HT-29 (cell line): Measurements from ENCODE around the gene TAB2. TPM values are rescaled to one million over a fixed set of nuclear protein-coding genes. Genes with fewer than 3 reads are reported as not detected.
"Not testable (repeated sequence)": the region's sequence is repeated elsewhere in the genome, so short reads cannot be mapped to it uniquely, and the experiment has no call there.

Source experiments
- DNase-seq: peaks from one replicate; pipeline ENCODE4 v3.0.0-alpha.2; 2015; ENCODE audit warnings: low spot score
- total RNA-seq: library from RNA; depleted of rRNA; stranded (reverse); fragments of >200 nt; shearing (Covaris generic); gene quantifications from 2 replicates; pipeline ENCODE4 v1.2.3, GENCODE V29; 2014

Gene TAB2
- total RNA-seq, 1 experiment from 2014 or later, result 11.7 TPM

DNA sequence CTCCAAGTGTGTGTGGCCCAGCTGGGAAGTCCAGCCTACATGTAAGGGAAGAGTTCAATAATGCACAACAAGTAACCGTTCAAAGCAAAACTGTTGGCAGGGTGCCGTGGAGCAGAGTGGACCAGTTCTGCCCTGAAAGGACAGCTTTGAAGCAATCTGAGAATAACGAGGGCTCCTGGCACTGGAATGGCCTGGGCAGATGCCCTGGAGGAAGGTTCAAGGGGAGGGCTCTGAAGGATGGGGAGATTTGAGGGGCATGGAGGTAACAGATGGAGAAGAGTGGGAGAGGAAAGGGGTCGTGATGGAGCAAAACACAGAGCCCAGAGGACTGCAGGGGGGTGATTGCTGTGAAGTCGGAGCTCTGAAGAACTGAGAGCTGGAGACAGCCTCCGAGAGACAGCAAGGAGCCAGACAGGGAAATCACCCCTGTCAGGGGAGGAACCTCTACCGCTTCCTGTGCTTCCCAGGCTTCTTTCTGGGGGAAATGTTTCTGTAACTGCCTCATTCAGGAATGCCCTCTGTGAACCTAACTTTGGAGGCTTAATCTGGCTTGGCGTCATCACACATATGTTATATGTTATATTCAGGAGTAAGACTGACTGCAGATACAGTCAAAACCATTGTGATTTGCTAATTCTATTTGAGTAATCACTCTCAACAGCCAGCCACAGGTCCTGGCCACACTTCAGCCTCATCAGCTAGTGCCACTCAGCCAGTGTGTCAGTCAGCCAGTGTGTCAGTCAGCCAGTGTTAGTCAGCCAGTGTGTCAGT is 126.1 kb downstream of the TAB2 start:
- no peak for DNase-seq

DNA sequence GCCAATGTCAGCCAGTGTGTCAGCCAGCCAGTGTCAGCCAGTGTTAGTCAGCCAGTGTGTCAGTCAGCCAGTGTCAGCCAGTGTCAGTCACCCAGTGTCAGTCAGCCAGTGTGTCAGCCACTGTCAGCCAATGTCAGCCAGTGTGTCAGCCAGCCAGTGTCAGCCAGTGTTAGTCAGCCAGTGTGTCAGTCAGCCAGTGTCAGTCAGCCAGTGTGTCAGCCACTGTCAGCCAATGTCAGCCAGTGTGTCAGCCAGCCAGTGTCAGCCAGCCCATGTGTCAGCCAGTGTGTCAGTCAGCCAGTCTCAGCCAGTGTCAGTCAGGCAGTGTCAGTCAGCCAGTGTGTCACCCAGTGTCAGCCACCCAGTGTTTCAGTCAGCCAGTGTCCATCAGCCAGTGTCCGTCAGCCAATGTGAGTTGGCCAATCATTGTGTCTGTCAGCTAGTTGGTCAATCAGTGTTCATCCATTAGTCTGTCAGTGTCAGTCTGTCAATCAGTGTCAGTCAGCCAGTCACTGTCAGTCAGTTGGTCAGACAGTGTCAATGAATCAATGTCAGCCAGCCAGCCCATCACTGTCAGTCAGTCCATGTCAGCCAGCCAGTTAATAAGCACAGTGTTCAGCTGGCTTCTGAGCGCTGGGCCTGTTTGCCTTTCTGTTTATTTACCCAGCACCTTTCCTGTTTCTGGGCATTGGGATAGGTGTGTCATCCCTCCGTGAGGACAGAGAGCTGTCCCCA is 127.0 kb downstream of the TAB2 start:
- not testable (repeated sequence) for DNase-seq

DNA sequence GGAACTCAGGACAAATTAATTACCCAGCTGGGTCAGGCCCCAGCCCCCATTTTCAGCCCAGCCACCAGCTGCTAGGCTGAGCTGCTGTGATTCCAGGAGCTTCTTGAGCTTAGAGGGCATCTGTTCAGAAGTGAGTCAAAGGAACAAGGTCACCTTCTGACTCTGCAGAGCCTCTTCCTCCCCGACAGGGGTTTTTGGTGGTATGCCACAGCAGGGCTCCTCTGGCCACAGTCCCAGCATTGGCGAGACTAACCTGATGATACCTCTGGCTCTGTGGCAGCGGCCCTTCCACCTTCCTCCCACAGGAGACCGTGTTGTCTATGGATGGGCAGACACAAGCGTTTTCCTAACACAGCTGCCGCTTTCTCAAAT is 127.6 kb downstream of the TAB2 start:
- no peak for DNase-seq

DNA sequence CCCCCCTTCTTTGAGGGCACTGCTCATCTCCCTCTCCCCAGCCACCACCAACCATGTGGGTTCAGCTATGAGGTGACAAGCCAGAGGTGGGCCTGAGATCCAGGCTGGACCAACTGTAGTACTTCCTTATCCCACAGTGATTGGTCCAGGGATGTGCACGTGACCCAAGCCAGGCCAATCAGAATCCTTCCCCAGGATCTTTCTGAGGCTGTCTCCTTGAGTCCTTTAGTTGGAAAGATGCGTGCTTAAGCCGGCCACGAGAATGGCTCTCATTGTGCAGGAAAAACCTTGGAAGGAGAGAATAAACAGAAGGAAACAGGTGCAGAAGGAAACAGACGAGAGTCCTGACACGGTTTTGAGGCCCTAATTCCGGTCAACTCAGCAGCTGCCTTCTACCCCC is 128.1 kb downstream of the TAB2 start:
- no peak for DNase-seq

DNA sequence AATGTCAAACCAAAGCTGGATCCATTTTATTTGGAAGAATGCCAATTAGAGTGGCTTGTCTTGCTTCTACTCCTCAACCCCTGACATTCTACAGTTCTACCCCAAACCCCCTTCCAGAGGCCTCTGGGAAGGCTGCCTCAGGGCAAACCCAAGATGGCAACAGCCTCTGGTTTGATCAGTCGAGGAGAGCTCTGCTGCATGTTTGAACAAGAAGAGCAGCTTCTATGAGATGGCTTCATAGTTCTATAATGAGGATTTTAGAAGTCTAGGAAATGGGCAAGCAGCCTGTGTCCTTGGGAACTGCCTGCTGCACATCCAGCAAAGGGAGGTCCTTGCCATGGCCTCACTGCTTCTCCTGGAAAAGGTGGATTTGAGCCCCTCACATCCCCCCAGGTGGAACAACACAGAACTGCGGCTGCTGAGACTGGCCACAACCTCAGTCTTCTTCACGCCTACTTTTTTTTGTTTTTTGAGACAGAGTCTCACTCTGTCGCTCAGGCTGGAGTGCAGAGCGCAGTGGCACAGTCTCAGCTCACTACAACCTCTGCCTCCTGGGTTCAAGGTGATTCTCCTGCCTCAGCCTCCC is 129.4 kb downstream of the TAB2 start:
- DNase-seq, result no peak

DNA sequence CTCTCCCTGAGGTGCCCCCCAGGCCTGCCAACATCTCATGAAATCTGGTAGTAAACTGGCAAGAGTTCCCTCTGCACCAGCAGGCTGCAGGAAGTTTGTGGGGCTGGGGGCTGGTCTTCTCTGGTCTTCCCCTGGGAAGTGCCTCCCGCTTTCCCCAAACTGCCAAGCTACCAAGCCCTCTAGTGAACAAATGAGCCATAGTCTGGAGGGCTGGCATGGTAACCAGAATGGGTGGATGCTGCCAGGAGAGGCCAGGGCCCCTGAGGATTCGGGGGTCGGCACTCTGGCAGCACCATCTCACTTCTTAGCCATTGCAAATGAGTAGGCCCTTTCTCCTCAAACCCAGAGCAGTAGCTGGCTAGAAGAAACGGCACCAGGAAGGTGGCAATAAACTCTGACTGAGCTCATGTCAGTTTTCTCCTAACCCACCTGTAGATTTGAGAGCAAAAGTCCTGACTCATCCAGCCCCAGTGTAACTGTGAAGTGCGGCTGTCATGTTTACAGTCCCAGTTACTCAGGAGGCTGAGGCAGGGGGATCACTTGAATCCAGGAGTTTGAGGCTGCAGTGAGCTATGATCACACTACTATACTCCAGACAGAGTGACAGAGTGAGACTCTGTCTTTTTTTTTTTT is 131.4 kb downstream of the TAB2 start:
- DNase-seq, result no peak

DNA sequence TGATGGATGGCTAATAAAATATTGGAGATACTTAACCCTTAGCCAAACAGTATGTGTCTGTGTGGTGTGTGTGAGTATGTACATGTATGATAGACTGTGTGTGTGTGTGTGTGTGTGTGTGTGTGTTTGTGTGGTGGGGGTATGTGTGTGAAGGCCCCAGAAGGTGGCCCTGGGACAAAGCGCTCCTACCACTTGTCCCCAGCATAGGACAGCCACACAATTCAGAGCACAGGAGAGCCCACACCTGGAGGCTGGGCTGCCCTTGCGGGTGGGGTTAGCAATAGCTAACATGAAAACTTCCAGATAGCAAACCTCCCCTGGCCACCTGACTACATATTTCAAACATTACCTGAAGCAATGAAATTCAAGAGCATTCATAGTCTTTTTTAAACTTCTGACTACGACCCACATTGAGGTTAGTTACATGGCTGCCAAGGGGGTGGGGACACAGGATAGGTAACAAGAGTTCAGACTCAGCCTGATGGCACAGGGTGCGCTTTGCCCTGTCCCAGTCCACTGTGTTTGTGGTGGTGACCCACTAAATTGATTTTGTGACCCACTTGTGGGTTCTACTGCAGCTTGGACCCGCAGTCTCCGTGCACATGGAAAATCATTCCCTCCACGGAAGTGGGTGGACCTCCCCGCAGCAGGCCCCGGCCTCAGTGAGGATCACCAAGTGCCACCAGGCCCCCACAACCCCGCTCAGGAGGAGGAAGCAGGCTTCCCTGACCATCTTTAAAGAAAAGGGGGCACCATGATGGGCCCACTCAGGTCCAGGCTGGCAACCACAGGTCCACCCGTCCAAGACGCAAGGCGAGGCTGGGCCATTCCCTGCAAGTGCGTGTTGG is 132.5 kb downstream of the TAB2 start:
- DNase-seq, result no peak

DNA sequence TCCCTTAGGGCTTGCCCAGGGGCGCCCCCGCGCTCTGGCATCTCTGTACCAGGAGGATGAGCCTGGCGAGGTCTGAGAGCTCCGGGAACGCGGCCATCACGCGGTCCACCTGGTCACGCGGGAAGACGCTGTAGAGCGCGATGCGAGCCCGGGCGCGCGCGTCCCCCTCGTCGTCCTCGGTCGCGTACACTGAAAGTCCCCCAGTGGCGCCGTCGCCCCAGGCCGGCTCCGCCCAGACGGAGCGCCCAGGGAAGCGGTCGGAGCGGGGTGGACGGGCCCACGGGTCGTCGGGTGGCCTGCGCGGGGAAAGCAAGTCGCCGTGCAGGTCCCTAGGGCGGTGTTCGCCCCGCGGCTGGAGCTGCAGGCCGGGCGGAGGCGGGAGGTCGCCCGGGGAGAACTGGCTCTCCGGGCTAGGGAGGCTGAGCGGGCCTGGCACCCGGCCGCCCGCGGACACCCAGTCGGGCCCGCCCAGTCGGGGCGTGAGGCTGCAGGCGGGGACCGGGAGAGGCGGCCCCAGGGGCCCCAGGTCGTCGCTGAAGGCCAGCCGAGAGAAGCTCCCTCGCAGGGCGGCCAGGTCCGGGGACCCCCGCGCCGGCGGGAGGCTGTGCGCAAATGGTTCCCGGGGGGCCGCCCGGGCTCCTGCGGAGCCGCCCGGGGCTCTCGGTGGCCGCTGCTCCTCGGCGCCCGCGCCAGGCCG is 133.3 kb downstream of the TAB2 start:
- DNase-seq, result no peak

DNA sequence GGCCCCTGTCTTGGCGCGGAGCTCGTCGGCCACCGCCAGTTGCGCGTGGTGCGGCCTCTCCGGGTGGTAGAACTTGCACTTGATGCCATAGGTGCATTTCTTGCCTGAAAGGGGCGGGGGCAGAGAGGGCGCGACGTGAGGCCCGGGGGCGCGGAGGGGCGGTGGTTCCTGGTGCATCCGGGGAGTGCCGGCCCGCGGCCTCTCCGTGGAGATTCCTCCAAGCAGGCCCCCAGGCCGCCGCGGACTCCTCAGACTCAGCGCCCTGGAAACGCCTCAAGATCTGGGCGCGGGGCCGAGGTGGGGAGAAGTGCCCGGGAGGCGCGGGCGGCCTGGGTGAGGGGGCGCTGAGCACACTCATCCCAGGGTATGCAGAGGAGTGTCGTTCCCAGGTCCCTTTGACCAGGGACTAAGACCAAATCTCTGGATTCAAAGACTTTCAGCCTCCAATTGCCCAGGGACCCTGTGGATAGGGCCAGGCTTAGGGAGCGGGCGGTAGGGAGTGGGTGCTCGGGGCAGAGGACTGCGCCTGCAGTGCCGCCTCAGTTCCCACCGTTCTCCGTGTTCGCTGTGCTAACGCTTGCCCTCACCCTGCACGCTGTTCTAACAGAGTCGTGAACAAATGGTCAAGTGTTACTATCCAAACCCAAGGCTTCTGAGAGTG is 134.0 kb downstream of the TAB2 start:
- DNase-seq, result no peak

DNA sequence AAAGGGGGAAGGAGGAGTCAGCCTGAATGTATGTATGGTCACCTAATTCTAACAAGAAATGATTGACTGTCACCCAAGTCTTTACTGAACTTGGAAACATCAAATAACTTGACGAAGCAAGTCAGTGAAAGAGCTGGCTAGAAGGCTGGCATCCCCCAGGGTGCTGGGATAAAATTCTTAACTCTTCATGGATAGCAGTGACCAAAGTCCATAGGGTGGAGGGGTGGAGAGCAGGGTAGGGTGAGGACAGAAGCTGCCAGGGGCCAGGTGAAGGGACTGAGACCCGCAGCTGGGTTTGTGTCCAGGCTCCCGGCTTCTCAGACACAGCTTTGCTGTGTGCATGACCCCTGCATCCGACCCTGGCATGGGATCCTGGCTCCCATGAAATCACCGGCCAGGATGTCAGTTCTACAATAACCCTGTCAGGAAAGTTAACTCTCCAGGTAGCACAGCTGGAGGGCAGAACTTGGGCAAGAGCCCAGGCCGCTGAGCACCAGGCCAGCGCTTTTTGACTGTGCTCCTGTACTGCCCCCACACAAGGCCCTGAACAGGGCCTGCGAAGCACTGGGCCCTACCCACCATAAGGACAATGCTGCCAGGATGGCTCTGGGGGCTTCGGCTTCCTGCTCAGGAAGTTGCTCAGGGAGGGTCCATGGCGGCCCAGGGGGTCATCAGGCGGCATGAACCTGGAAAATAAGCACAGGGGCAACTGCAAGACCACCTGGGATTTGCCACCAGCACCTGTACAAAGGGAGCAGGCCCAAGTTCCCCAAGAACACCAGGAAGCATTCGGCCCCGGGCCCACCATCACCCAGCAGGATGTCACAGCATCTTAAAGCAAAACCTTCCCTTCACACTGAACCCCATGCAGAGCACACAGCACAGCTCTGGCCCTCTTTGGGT is 134.8 kb downstream of the TAB2 start:
- no peak for DNase-seq

DNA sequence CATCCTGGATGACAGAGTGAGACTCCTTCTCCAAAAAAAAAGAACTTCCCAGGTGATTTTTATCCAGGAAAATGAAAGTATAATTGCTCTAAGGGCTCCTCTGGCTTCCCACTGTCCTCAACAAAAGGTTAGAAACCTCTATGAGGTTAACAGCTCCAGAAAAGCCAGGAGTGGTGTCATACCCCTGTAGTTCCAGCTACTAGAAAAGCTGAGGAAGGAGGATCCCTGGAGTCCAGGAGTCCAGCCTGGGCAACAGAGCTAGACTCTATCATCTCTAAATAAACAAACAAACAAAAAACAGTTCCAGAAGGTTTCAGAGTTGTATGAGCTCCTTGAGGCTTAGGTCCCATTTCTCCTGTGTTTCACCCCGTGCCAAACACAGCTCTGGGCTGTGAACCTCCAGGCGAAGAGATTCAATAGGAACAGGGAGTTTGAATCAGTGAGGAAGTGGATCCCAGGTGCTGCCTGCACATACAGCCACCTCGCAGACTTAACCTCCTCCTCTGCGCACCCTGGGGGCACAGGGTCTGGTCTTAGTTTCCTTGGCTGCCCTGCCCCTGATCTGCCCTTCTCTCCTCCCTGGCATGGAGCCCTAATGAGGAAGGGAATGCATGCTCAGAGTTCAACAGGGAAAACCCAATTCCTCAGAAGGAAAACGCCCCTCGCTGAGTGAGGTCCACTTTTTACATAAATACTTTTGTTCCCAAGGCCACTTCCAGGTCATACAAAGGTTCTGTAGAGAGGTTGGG is 136.3 kb downstream of the TAB2 start:
- DNase-seq, result no peak

DNA sequence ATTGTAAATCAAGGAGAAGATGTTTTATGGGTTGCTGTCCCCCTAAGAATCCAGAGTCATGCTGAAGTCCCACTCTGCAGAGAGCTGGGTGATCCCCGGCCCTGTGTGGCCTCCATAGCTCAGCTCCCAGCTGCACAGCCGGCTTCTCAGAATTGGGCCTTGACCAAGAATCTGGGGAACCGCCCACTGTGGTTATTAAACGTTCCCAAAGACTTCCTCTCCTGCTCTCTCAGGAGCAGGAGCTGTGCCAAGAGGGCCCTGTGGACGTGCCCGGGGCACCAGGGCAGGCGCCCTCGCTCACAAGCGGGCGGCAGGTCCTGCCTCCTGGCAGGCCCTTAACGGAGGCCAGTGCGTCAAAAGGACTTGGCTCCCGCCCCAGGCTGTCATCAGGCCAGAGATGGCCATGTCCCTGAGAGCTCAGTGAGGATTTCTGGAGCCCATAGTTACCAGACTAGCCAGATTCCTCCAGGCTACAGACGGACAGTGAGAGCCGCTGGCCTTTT is 136.9 kb downstream of the TAB2 start:
- peak; percentile 40 for DNase-seq

DNA sequence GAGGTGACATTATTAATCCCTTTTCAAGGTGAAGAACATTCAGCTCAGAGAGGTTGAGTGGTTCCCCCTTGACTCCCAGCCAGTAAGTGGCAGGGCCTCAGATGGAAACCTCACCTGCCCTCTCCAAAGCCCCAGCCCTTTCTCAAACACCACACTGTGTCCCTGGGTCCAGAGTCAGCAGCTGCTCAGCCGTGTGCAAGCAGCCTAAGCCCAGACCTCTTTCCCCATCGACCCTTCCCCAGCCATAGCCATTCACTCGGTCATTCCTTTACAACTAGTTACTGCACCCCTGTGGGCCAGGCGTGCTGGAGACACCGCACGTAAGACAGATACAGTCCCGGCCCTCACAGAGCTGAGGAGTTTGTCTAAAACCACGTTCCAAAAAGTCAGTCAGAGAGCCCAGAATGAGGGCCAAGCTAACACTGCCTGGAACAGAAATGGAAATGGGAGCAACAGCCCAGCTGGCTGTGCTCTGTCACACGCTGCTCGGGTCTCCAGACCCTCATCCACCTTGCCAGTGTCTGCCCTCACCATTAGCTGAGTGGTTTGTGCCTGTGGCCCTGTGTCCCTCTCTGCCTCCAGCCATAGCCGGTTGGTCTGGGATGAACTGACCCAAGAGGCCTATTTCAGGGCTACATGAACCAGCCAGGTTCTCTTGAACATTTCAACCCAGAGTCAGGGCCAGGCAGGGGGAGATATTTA is 137.7 kb downstream of the TAB2 start:
- DNase-seq, result no peak

DNA sequence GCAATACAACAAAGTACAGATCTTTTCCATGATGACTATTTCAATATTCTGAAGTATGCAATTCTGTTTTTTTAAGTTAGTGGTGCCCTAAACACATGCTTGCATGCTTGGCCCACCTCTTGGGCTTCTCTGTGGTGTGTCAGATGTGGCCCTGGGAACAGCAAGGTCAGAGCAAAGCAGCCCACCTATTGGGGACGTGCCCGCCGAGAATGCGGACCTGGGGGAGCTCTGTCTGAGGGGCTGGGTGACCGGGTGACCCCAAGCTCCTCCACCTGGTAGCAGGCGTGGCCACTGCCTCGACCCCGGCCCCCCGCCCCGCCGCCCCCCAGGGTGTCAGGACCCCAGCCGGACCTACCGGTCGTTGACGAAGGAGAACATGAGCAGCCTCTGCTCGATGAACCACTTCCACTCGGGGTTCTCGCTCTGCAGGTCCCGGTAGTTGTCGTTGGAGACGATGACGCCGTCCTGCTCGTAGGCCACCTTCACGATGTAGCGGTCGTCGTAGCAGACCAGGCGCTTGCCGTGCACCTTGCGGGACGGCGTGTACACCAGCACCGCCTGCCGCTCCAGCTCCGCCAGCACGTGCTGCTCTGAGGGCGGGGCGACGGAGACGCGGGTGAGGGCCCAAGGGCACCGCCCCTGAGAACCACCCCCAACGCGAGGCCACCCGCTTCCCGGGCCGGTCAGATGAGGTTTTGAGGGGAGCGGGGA is 139.0 kb downstream of the TAB2 start:
- no peak for DNase-seq

DNA sequence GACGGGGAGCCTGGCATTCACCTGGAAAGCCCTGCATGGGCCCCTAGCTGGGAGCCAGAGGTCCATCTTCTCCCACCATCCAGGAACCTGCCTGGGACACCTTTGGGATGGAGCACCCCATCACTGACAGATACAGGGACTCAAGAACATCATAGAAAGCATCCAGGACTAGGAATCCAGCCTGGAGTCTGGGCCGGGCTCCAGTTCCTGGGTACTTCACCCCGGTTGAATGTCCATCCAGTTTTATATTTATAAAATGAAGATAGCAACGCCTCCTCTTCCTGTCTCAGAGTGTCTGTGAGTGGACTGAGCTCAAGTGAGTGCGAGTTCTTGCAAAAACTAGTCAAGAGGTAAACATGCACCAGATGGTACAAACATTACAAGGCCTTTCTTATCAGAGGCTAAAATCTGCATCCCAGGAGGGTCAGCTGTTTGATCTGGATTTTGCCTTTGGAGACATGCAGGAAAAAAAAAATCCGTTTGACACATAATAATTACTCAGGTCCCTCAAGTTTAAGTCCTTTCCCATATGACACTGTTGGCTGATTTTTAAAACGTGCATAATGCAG is 139.9 kb downstream of the TAB2 start:
- DNase-seq, result no peak

DNA sequence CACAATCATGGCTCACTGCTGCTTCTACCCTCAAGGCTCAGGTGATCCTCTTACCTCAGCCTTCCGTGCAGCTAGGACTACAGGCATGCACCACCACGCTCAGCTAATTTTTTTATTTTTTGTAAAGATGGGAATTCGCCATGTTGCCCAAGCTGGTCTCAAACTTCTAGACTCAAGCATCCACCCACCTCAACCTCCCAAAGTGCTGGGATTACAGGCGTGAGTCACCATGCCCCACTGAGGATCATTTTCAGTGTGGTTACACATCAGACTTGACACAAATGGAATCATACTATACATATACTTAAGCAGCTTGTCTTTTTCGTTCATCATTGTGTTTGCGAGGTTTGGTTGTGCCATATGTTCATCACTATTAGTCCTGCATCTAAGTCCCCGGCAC is 140.7 kb downstream of the TAB2 start:
- no peak for DNase-seq

DNA sequence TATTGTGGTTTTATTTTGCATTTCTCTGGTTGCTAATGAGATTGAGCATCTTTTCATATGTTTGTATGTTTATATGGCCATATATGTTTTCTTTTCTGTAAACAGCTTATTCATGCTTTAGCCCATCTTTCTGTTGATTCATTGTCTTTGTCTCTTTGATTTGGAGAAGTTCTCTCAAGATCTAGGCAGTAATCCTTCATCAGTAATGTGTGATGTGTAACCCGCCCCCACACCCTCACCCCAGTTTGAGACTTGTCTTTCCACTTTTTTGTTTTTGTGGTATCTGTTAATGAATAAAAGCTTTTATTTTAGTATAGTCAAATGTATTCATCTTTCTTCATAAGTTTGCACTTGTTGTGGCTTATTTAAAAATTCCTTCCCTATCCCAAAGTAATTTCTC is 141.3 kb downstream of the TAB2 start:
- no peak for DNase-seq
